SW480 (cell line): ENCODE results near the gene GPC6.

ENCODE experiments used
- DNase-seq: peaks from one replicate; pipeline ENCODE4 v3.0.0-alpha.2; 2016; ENCODE audit warnings: low spot score

Gene GPC6

GRCh38 chr13:93975242-93975641 is 748.6 kb downstream of the GPC6 start:
- DNase-seq, result no peak

- DNase-seq, result no peak
These were observed 749.9 kb downstream of the GPC6 start for GRCh38 chr13:93976528-93976927.

GRCh38 chr13:93977986-93978385 is 751.4 kb downstream of the GPC6 start:
- no peak for DNase-seq

GRCh38 chr13:93981426-93981977 is 754.9 kb downstream of the GPC6 start:
- DNase-seq, result no peak

- no peak for DNase-seq
These were observed 755.7 kb downstream of the GPC6 start for GRCh38 chr13:93982179-93982918.

- DNase-seq, result no peak
These were observed 757.4 kb downstream of the GPC6 start for GRCh38 chr13:93984052-93984451.

- DNase-seq, result no peak
These were observed 758.3 kb downstream of the GPC6 start for GRCh38 chr13:93984876-93985275.

GRCh38 chr13:93987458-93987857 is 760.9 kb downstream of the GPC6 start:
- no peak for DNase-seq

GRCh38 chr13:93991569-93991968 is 765.0 kb downstream of the GPC6 start:
- no peak for DNase-seq

- no peak for DNase-seq
These were observed 769.9 kb downstream of the GPC6 start for GRCh38 chr13:93996481-93996880.

GRCh38 chr13:94006296-94006695 is 779.7 kb downstream of the GPC6 start:
- no peak for DNase-seq

GRCh38 chr13:94007072-94007471 is 780.5 kb downstream of the GPC6 start:
- DNase-seq, result no peak

GRCh38 chr13:94009701-94010100 is 783.1 kb downstream of the GPC6 start:
- DNase-seq, result no peak

GRCh38 chr13:94014461-94014860 is 787.9 kb downstream of the GPC6 start:
- no peak for DNase-seq

GRCh38 chr13:94020426-94020825 is 793.8 kb downstream of the GPC6 start:
- DNase-seq, result no peak

- no peak for DNase-seq
These were observed 794.2 kb downstream of the GPC6 start for GRCh38 chr13:94020833-94021232.

GRCh38 chr13:94028234-94028633 is 801.6 kb downstream of the GPC6 start:
- DNase-seq, result no peak

- DNase-seq, result no peak
These were observed 802.0 kb downstream of the GPC6 start for GRCh38 chr13:94028650-94029049.

GRCh38 chr13:94030415-94031119 is 804.0 kb downstream of the GPC6 start:
- DNase-seq, result no peak

- DNase-seq, result no peak
These were observed 805.0 kb downstream of the GPC6 start for GRCh38 chr13:94031609-94032008.

- DNase-seq, result no peak
These were observed 806.5 kb downstream of the GPC6 start for GRCh38 chr13:94033098-94033497.

GRCh38 chr13:94033830-94034642 is 807.4 kb downstream of the GPC6 start:
- no peak for DNase-seq

GRCh38 chr13:94050039-94050438 is 823.4 kb downstream of the GPC6 start:
- no peak for DNase-seq
